NCI-H2196 (cell line): ENCODE results near the gene SHOX.
"Not testable (repeated sequence)": the region's sequence is repeated elsewhere in the genome, so short reads cannot be mapped to it uniquely, and the experiment has no call there.

ENCODE experiments used
- DNase-seq: peaks from one replicate; lab custom pipeline; 2025; ENCODE audit not compliant: unreplicated experiment; lab: John Stamatoyannopoulos, UW

SHOX gene

DNA sequence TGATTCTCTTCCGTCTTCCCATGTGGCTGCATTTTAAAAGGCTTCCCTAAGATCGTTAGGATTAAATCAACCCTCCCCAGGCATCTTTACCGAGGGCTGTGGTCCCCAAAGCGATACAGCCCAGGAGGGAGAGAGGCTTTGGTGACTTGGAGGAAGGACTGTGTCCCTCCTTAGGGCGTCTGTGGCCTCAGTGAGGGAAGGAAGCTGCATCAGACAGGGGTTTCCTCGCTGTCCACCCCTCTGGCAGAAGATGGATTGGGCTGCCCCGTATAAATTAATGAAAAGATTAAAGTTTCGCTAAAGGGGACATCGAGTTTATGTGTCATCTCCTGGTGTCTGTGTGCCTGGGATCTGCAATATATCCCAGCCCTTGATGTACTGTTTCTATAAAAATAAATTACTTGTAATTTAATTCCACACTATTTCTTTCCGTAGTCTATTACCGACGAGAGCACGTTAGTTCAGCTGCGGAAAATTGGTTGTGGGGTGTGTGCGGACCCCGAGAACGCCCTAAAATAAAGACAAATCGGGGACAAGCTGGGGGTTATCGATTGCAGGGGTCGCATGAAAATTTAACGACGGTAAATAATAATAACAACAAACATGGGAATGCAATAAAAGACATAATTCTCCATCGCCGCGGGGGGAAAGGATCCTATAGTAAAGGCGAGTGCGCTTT, 6.5 kb downstream of the SHOX start:
- DNase-seq: no peak

DNA sequence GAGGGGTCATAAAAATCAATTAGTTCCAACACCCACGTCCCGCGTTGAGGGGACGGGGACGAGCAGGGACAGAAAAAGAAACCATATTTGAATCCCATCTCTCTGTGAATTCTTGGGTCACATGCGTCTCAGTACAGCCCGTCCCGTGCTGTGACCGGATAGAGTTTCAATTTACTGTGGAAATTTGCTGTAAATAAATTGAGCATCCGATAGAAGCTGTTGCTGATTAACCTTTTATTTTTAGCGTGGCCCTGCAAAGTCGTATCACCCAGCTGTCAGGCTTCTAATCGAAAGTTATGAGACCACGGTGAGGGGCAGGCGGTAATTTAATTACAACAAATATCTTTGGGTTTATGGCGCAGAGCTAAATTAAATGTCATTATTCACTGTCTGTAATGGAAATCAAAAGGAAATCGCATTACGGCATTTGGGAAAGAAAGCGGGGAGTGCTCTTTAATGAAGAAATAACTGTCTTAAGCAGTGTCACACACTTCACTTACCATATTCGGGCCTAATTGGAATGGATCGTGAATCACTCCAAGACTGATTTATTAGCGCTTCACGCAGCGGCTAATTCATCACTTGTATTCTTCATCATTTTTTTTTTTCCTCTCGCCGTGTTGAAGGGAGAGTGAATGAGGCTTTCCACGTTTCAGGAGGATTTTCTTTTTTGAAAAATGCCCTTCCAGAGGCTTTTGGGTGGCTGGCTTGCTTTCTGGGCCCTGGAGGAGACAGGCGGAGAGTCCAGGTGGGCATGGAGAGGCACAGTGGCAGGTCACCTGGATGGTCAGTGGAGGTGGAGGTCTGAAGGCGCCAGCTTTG, 7.3 kb downstream of the SHOX start:
- DNase-seq: no peak

DNA sequence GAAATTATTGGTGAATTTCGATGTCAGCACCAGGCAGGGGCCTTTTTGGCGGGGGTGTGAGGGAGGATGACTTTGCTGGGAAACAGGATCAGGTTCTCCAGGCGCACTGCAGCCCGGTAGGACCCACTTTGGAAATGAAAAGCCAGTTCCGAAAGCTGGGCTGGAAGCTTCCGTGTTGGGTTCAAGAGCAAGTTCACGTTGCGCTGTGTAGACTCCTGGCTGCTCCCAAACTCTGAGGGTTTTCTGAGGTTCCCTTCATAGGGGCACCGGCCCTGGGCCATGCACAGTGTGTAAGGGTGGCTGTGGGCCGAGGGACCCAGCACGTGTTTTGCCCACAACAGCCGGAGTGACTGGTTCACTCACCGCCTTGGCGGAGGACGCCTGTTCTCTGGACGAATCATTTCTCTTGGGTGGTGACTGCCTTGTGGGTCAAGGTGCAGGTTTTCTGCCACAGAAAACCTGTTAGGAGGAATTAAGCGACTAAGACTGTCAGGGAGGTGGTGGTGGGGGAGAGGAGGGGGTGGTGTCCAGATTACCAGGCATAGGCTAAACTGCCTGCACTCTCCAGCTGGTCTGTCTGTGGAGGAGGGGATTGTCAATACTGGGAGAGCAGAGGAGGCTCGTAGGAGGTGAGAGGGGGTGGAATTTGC, 8.0 kb downstream of the SHOX start:
- DNase-seq: no peak

DNA sequence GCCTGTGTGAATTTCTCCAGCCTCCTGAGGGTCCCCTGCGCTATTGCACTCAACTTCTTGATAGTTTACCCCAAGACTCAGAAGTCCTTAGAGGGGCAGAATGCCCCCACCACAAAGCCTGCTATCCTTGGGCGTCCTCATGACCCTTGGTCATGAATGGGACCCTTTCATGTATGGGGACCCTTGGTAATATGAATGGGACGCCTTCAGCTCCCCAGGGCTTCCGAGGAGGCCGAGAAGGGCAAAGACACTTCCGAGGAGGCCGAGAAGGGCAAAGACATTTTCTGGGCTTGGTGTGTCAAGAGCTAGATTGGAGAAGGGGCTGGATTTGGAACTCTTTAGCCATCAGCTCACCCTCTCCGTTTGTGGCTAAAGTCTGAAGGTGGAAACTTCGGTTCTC, 8.6 kb downstream of the SHOX start:
- DNase-seq: no peak

DNA sequence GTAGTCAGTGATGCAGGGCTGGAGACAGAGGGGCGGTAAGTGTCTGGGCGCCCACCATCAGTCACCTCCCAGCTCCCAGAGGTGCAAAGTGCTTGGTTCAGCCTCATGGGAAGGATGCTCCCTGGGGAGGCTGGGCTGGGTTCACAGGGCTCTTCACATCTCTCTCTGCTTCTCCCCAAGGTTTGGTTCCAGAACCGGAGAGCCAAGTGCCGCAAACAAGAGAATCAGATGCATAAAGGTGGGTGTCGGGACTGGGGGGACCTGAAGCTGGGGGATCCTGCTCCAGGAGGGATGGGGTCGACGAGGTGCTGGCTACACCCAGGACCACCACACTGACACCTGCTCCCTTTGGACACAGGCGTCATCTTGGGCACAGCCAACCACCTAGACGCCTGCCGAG, 10.1 kb downstream of the SHOX start:
- no peak for DNase-seq

DNA sequence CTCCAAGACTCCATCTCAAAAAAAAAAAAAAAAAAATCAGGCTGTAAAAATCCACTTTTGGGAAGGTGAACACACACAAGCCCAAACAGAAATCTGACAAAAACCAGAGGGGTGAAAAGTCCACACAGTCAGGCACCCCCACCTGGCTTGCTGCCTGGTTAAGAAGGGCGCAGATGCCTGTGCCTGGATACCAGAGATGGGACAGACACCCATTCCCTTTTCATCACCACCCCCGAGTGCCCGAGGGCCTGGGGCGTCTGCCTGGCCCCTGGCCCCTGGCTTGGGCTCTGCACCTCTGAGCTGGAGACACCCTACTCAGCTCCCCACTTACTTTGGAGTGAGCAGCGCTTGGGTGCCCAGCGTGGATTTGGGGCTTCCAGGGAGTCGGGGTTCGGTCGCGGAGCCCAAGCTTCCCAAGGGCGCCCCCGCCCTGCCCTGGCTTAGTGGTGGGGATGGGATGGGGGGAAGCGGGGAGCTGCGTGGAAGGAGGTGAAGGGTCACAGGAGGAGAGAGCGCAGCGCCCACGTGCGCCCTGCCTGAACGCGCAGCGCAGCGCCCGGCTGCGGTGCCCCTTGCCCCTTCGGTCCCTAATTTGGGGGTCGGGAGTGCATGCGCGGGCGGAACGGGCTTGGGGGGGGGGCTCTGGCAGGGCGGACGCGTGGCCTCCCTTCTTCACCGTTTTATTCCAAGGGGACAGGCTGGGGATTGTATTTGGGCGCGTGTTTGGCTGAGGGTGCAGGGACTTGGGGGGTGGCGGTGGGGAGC, 11.3 kb downstream of the SHOX start:
- no peak for DNase-seq

DNA sequence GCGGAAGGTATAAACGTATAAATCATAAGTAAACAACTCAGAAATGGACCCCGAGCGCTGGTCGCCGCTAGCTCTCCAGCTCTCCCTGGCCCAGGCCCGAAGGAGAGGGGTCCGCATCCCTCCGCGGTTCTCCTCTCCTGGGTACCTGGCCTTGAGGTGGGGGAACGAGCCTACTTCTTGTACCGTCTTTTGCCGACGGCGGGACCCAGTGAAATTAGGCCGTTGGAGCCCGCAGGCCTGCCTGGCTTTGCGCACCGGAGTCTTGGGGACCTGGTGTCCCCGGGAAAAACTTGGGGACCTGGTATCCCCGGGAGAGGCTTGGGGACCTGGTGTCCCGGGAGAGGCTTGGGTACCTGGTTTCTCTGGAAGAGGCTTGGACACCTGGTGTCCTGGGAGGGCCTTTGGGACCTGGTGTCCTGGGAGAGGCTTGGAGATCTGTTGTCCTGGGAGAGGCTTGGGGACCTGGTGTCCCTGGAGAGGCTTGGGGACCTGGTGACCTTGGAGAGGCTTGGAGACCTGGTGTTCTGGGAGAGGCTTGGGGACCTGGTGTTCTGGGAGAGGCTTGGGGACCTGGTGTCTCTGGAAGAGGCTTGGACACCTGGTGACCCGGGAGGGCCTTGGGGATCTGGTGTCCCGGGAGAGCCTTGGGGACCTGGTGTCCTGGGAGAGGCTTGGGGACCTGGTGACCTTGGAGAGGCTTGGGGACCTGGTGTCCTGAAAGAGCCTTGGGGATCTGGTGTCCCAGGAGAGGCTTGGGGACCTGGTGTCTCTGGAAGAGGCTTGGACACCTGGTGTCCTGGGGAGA, 12.0 kb downstream of the SHOX start:
- DNase-seq: no peak

DNA sequence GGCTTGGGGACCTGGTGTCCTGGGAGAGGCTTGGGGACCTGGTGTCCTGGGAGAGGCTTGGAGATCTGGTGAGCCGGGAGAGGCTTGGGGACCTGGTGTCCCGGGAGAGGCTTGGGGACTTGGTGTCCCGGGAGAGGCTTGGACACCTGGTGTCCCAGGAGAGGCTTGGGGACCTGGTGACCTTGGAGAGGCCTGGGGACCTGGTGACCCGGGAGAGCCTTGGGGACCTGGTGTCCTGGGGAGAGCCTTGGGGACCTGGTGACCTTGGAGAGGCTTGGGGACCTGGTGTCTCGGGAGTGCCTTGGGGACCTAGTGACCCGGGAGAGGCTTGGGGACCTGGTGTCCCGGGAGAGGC, 12.6 kb downstream of the SHOX start:
- DNase-seq: no peak

DNA sequence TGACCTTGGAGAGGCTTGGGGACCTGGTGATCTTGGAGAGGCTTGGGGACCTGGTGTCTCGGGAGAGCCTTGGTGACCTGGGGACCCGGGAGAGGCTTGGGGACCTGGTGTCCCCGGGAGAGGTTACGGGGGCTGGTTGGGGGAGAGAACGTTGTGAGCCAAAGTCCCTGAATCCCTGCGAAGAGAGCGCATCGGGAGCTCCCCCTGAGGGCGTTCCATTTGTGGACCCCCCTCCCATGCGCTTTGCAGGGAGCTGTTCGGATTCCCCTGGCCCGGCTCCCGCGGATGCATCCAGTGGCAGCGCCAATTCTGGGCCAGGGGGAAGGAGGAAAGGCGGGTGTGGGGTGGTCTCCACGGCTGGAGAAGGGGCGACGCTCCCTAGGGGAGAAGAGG, 13.3 kb downstream of the SHOX start:
- no peak for DNase-seq

DNA sequence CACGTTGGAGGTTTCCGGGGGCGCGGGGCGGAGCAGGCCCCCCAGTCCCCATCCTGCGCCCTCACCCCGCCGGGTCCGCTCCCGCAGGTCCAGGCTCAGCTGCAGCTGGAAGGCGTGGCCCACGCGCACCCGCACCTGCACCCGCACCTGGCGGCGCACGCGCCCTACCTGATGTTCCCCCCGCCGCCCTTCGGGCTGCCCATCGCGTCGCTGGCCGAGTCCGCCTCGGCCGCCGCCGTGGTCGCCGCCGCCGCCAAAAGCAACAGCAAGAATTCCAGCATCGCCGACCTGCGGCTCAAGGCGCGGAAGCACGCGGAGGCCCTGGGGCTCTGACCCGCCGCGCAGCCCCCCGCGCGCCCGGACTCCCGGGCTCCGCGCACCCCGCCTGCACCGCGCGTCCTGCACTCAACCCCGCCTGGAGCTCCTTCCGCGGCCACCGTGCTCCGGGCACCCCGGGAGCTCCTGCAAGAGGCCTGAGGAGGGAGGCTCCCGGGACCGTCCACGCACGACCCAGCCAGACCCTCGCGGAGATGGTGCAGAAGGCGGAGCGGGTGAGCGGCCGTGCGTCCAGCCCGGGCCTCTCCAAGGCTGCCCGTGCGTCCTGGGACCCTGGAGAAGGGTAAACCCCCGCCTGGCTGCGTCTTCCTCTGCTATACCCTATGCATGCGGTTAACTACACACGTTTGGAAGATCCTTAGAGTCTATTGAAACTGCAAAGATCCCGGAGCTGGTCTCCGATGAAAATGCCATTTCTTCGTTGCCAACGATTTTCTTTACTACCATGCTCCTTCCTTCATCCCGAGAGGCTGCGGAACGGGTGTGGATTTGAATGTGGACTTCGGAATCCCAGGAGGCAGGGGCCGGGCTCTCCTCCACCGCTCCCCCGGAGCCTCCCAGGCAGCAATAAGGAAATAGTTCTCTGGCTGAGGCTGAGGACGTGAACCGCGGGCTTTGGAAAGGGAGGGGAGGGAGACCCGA, 14.0 kb downstream of the SHOX start:
- DNase-seq: no peak

DNA sequence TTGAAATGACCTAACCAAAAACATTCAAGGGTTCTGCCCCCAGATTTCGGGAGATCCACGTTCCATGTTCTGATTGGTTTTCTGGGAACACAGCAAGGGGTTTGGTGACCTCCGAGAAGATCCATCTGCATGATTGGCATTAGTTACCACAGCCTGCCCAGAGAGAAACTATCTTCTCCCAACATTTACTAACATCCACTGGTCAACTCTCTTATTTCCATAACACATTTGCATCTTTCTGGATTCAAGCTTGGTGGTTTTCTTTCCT, 15.6 kb downstream of the SHOX start:
- no peak for DNase-seq

DNA sequence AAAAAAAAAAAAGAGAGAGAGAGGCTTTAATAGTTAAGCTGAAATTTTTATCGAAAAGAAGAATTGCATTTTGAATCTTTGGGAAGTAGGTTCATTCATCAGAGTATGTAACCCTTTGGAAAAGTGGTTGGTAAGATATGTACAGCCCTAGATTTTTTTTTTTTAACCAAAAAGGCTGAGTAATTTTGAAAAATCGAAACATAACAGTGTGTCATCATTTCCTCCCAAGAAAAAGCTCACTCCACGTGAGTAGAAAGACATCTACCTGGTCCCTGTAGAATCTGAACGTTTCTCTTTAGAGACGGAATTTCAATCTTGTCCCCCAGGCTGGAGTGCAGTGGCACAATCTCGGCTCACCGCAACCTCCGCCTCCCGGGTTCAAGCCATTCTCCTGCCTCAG, 16.2 kb downstream of the SHOX start:
- no peak for DNase-seq

DNA sequence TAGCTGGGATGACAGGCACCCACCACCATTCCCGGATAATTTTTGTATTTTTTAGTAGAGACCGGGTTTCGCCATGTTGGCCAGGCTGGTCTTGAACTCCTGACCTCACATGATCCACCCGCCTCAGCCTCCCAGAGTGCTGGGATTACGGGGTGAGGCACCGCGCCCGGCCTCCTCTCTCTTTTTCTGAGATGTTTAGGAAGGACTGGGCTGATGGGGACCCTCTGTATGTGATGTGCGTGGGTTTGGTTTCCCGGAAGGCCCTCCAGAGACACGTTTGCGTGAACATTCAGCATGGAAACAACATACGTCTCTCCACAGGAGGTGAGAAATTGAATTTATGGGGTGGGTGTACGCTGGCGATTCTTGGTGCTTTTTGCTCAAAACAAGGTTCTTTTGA, 18.6 kb downstream of the SHOX start:
- no peak for DNase-seq

DNA sequence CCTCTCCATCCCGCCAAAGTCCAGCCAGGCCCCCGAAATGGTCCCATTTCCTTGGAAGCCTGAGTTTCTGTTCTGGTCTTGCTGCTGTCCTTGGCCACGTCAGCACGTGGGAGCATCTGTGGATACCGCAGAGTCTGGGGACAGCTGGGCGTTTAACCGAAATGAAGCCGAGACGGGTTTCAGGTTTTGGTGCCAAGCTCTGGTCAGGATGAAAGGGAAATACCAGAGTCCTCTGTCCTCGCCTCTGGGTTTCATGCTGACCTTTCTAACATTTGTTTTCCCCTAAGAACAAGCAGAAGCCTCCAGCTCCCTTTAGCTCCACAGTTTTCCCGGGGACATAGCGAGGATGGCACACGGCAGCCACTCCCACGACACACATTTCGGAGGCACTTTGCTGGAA, 19.7 kb downstream of the SHOX start:
- no peak for DNase-seq

DNA sequence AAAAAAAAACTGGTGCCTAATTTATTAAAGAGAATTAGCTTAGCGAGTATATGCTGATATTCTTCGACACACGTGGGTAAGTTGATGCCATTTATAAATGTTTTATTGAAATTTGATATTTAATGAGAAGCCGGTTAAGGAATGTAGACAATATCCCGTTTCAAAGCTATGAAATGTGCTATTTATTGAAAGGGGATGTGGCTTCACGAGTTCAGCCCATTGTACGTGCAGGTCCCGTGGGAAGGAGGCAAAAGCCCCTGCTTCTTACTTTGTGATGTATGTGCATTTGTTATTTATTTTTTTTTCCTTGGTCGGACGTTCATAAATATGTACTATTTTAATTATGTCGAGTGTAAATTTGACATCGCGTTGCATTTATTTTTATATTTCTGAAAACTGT, 20.2 kb downstream of the SHOX start:
- no peak for DNase-seq

DNA sequence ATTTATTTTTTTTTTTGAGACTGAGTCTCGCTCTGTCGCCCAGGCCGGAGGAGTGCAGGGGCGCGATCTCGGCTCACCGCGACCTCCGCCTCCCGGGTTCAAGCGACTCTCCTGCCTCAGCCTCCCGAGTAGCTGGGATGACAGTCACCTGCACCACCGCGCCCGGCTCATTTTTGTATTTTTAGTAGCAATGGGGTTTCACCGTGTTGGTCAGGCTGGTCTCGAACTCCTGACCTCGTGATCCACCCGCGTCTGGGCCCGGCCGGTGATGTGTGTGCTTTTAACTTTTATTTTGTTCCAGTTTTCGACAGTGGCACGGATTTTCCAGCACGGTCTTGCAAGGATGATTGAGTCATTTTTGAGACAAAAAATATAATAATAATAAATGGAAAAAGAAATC, 21.3 kb downstream of the SHOX start:
- DNase-seq: not testable (repeated sequence)

DNA sequence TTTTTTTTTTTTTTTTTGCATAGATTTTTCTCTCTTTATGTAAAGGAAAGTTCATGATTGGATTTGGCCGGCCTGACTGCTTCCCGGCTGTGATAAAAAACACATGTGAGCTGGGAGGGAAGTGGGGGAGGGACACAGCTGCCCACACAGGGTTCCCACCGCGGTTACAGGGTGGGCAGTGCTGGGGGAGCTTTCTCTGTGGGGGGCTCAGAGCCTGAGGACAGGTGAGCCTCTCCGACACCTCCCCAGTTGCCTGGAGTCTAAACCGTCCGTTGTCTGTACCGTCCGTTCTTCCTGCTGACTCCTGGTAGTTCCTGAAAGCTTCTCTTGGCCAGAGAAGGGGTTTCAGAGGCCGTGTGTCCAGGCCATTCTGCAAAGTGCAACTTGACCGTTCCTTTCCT, 21.8 kb downstream of the SHOX start:
- no peak for DNase-seq

DNA sequence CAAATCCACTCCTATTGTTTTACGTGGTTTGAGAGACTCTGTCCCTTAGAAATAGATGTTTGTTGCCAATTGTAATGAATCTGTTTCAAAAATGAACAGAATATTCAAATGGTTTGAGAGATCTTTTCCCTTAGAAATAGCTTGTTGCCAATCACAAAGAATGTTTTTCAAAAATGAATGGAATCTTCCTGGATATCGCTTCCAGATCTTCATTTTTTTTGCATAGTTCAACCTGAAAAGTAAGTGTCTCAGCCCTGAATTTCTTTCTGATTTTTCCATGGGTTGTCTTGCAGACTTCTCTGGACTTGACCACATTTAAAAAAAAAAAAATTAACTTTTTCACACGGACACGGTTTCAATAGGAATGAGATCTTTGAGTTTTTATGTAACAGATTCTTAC, 22.7 kb downstream of the SHOX start:
- DNase-seq: no peak

DNA sequence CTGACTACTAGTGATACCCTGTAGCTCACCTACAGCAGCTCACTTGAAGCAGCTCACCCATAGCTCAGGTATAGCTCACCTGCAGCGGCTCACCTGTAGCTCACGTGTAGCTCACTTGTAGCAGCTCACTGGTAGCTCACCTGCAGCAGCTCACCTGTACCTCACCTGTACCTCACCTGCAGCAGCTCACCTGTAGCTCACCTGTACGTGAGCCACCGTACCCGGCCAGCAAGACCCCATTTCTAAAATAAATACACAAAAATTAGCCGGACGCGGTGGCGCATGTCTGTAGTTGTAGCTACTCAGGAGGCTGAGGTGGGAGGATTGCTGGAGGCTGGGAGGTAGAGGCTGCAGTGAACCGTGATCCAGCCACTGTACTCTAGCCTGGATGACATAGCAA, 30.6 kb downstream of the SHOX start:
- DNase-seq: no peak

DNA sequence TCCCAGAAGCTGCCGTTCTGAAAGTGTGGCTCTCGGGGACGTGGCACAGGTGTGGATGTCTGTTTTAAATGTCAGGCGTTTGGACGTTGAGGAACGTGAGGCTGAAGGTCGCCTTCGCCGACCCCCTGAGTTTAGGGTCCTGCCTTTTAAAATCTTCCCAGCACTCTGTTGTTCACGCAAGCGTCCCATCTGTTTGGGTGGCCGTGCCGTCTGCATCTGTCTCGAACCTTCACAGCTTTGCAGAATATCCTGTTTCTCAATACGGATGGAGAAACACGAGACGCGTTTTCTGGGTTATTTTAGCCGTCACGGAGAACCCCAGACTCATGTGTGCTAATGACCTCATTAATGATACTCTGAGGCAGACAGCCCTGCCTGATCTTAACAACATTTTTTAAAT, 31.5 kb downstream of the SHOX start:
- DNase-seq: no peak
